NB4 (cell line): ENCODE data around the gene ITGB3.
A peak's percentile ranks its signal among the peaks of the same experiment; 100 is the strongest.

Source experiments
- DNase-seq: peaks from one replicate; pipeline ENCODE4 v3.0.0; 2010; ENCODE audit warnings: low read depth
- H3K4me3 ChIP-seq: one replicate; pipeline ENCODE4 v1.5.1; 2011; ENCODE audit warnings: mild to moderate bottlenecking, low read depth, low read length, moderate library complexity
- CTCF ChIP-seq: IDR thresholded peaks from one replicate; pipeline ENCODE4 v1.5.1; 2012; ENCODE audit warnings: low read depth, low read length
- MAX ChIP-seq: IDR thresholded peaks from 2 replicates; pipeline ENCODE4 v1.6.1; 2011; ENCODE audit warnings: low read depth, low read length
- MYC ChIP-seq: IDR thresholded peaks from 2 replicates; pipeline ENCODE4 v1.6.1; 2011; ENCODE audit warnings: low read depth, low read length
- POLR2A ChIP-seq: IDR thresholded peaks from 2 replicates; pipeline ENCODE4 v1.6.1; 2011; ENCODE audit warnings: mild to moderate bottlenecking; ENCODE audit not compliant: insufficient read length; ENCODE audit errors: extremely low read depth

ITGB3 gene

GRCh38 chr17:47239619-47239966 lies 14.0 kb upstream of the ITGB3 start:
- TF ChIP-seq MYC, result no peak
- TF ChIP-seq CTCF, result no peak
- TF ChIP-seq POLR2A, result no peak
- no peak for TF ChIP-seq MAX

GRCh38 chr17:47239967-47240651 lies 13.5 kb upstream of the ITGB3 start:
- no peak for TF ChIP-seq CTCF
- TF ChIP-seq MAX, result 0 out of 2 replicates have a peak, but pooled peaks have one; percentile 16
- TF ChIP-seq MYC, result no peak
- no peak for TF ChIP-seq POLR2A
- no peak overlapping the region for H3K4me3 ChIP-seq
- peak; percentile 80 for DNase-seq

More at GRCh38 chr17:47239619-47239966, 14.0 kb upstream of the ITGB3 start:
- DNase-seq, result no peak
- no peak overlapping the region for H3K4me3 ChIP-seq

- DNase-seq, result no peak
- TF ChIP-seq CTCF, result no peak
- no peak for TF ChIP-seq MYC
- no peak for TF ChIP-seq MAX
- TF ChIP-seq POLR2A, result no peak
- no peak overlapping the region for H3K4me3 ChIP-seq
Observed at GRCh38 chr17:47240806-47241205, 12.8 kb upstream of the ITGB3 start.

- TF ChIP-seq POLR2A (no peak), MYC (no peak), MAX (no peak), CTCF (no peak)
- DNase-seq, result no peak
- H3K4me3 ChIP-seq, result no peak overlapping the region
Observed at GRCh38 chr17:47242648-47243047, 11.0 kb upstream of the ITGB3 start.

GRCh38 chr17:47243737-47244598 lies 9.7 kb upstream of the ITGB3 start:
- DNase-seq, result no peak
- H3K4me3 ChIP-seq, result no peak overlapping the region
- TF ChIP-seq MYC (no peak), CTCF (no peak), POLR2A (no peak), MAX (no peak)
